GM08714 (cell line): ENCODE data around the gene NKG7.
"Not testable (repeated sequence)": the region's sequence is repeated elsewhere in the genome, so short reads cannot be mapped to it uniquely, and the experiment has no call there.

Source experiments
- H3K4me3 ChIP-seq: fragments of 200-500 bp; sonication (Bioruptor generic); 2 replicates; pipeline ENCODE4 v1.5.1; 2014; ENCODE audit warnings: mild to moderate bottlenecking, low read length, inconsistent platforms
- ZNF274 ChIP-seq: IDR thresholded peaks from 2 replicates; pipeline ENCODE4 v1.6.1; 2012; ENCODE audit warnings: mild to moderate bottlenecking, low read depth, low read length

Gene NKG7

GRCh38 chr19:51399231-51399630, 26.8 kb upstream of the NKG7 start:
- TF ChIP-seq ZNF274: no peak
- H3K4me3 ChIP-seq: no peak overlapping the region

- TF ChIP-seq ZNF274: no peak
- H3K4me3 ChIP-seq: no peak overlapping the region
Measured at GRCh38 chr19:51398096-51398704, 25.7 kb upstream of the NKG7 start.

GRCh38 chr19:51397453-51397852, 25.0 kb upstream of the NKG7 start:
- H3K4me3 ChIP-seq: not testable (repeated sequence)

DNA sequence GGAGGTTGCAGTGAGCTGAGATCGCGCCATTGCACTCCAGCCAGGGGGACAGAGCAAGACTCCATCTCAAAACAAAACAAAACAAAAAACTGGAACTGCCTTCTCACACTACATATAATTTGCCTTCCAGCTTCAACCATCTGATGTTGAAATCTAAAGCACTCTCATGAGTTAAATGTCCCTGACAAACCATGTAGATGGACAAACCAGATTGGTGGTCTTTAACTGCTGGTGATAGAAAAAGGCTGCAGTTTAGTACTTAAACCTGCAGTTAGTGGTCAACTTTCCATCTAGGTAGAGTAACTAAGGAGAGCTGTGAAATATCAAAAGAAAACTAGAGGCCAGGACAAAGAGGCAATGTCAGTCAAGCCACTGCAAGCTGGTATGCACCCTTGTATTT, 23.7 kb upstream of the NKG7 start:
- TF ChIP-seq ZNF274: no peak

DNA sequence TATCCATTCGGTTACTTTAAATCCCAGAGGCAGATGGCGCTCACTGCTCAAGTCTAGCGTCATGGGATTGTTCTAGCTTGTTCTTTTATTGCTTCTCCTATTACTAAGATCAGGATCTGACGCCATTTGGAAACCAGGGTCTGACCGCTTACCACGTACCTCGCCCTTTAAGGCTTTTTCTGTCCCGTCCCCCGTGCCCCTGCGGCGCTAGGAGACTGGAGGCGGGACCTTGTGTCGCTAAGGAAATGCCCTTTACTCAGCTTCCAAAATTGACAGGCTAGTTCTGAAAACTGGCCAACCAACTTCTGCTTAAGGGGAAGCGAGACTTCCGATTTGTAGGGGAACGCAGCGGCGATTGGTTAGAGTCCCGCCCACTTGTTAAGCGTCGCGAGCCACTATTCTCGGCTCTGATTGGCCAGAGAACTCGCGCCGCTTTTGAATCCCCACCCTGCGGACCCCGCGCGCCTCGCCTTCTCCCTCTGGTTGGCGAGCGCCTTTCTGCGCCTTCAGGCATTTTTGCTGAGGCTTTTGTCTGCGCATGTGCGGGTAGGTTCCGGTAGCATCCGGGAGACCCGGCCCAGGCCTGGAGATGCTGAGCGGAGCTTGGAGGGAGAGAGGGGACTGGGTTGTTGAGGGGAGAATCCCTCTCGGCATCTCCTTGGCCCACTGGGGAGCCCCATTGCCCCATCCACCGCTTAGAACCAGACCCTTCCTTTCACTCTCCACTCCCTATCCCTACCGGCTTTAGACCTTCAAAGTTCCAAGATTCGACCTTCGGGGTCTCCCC, 21.8 kb upstream of the NKG7 start:
- no peak for TF ChIP-seq ZNF274
- peak overlapping the region; percentile 77 for H3K4me3 ChIP-seq

More for the DNA sequence above, 23.7 kb upstream of the NKG7 start:
- no peak overlapping the region for H3K4me3 ChIP-seq

DNA sequence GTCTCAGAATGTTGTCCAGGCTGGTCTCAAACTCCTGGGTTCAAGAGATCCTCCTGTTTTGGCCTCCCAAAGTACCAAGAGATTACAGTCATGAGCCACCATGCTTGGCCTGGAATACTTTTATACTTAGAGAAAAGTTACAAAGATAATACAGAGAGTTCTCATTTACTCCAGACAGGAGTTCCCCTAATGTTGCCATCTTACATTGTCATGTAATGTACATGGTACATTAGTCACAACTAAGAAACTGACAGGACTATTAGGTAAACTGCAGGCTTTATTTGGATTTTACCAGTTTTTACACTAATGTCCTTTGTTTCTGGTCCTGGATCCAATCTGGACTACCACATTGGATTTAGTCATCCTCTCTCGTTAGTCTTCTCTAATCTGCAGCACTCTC, 20.2 kb upstream of the NKG7 start:
- no peak for TF ChIP-seq ZNF274
- no peak overlapping the region for H3K4me3 ChIP-seq

DNA sequence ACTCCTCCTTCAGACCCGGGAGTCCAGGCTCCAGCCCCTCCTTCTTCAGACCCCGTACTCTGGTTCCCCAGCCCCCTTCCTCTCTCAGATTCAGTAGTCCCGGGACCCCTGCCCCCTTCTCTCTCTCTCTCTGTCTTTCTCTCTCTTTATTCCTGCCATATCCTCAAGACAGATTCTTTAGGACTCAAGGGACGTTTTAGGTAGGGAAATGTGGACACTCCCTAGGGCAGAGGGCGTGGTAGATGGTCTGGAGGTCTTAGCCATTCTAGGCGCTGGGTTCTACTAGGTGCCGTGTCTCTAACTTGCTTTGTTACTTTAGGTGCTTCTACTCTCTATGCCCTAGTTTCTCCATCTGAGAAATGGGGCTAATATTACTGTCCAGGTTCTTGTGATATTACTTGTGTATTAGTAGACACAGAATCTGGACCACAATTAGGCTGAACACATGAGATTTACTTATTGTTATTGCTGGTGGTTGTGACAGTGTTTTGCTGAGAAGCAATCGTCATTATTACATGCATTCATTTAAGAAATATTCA, 18.7 kb upstream of the NKG7 start:
- no peak for TF ChIP-seq ZNF274
- H3K4me3 ChIP-seq: no peak overlapping the region

DNA sequence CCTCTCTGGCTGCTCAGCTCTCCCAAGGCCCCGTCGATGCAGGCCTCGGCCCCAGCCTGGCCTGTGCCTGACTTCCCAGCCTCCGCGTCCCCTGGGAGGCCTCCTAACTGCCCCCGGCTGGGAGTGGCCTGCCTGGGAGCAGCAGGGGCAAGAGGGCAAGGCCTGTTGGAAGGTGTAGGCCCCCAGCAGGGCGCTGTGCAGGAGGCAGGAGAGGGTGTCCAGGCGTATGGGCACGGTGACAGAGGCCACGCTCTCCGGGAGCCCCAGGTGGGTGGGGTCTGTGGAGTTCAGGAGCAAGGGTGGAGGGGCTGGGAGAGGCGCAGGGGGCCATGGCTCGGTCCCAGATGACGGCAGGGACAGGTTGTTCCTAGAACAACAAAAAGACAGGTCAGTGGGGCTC, 16.7 kb upstream of the NKG7 start:
- no peak for TF ChIP-seq ZNF274
- no peak overlapping the region for H3K4me3 ChIP-seq

DNA sequence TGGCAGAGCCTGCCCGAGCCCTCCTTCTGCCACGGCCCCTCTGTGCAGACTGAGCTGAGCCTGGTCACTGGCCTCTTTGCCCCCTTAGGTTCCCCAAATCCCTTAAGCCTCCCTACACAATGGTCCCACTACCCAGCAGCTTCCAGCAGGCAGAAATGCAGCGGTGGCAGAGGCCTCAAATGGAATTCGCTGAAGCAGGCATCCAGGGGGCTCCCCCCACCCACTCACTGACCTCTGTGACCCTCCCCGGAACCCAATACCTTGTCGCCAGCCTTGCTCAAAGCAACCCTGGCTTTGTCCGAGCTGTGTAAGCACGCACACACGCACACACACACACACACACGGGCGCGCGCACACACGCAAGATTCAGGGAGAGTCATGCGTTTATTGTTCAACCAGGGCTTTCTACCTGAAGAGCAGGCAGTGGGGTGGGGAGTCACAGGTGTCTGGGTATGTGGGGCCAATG, 15.5 kb upstream of the NKG7 start, which contains the start of gene LIM2:
LIM2 (minus strand) TSS at position 51 of the 466 bp plus-strand sequence. CDS start 531 bp downstream, outside the sequence.
- no peak for TF ChIP-seq ZNF274
- H3K4me3 ChIP-seq: no peak within 1 kb of the TSS

- H3K4me3 ChIP-seq: no peak overlapping the region
- TF ChIP-seq ZNF274: no peak
Measured at GRCh38 chr19:51386882-51387520, 14.5 kb upstream of the NKG7 start.

DNA sequence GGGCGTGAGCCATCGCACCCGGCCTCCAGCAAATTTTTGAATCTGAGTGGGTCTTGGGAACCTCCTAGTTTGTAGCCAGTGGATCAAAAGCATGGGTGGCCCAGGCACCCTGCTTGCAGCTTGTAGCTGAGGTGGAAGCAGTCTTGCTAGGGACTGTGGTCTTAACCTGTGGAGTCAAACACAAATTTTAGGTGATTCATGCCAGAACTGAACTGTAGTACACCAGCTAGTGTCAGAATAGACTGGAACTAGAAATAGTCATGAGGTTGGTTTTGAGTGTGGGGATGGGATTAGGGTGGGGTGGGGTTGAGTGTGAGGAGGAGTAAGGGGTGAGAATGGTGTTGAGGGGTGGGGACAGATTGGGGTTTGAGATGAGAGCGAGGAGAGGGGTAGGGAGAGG, 9.6 kb upstream of the NKG7 start:
- H3K4me3 ChIP-seq: no peak overlapping the region
- TF ChIP-seq ZNF274: no peak

- TF ChIP-seq ZNF274: no peak
- no peak overlapping the region for H3K4me3 ChIP-seq
Measured at GRCh38 chr19:51380379-51380778, 7.9 kb upstream of the NKG7 start.

- TF ChIP-seq ZNF274: no peak
- H3K4me3 ChIP-seq: no peak overlapping the region
Measured at GRCh38 chr19:51377422-51377821, 5.0 kb upstream of the NKG7 start.

- no peak overlapping the region for H3K4me3 ChIP-seq
- no peak for TF ChIP-seq ZNF274
Measured at GRCh38 chr19:51375504-51376221, 3.2 kb upstream of the NKG7 start.

GRCh38 chr19:51372021-51372648, 319 bp downstream of the NKG7 start:
- TF ChIP-seq ZNF274: no peak
- H3K4me3 ChIP-seq: no peak overlapping the region; the same call in 1 of the 2 replicates
